T47D (cell line): ENCODE data around the gene DNM1L.
A peak's percentile ranks its signal among the peaks of the same experiment; 100 is the strongest.
"Not testable (repeated sequence)": the region's sequence is repeated elsewhere in the genome, so short reads cannot be mapped to it uniquely, and the experiment has no call there.

Source experiments
- DNase-seq, 2 experiments: peaks; one replicate each; pipeline versions ENCODE4 v3.0.0 to v3.0.0-alpha.2; 2011 to 2012; ENCODE audit warnings: low read depth in 1 of 2, low spot score in 1 of 2
- JUND ChIP-seq: IDR thresholded peaks from 2 replicates; pipeline ENCODE4 v1.6.1; 2012; ENCODE audit warnings: low read depth
- in situ Hi-C: cut with HindIII; loops from 2 replicates; pipeline ENCODE4 v1.10.0; 2016; ENCODE audit warnings: low sequenced_read_pairs, low pct_unique_long_range_greater_than_20kb

Gene DNM1L

DNA sequence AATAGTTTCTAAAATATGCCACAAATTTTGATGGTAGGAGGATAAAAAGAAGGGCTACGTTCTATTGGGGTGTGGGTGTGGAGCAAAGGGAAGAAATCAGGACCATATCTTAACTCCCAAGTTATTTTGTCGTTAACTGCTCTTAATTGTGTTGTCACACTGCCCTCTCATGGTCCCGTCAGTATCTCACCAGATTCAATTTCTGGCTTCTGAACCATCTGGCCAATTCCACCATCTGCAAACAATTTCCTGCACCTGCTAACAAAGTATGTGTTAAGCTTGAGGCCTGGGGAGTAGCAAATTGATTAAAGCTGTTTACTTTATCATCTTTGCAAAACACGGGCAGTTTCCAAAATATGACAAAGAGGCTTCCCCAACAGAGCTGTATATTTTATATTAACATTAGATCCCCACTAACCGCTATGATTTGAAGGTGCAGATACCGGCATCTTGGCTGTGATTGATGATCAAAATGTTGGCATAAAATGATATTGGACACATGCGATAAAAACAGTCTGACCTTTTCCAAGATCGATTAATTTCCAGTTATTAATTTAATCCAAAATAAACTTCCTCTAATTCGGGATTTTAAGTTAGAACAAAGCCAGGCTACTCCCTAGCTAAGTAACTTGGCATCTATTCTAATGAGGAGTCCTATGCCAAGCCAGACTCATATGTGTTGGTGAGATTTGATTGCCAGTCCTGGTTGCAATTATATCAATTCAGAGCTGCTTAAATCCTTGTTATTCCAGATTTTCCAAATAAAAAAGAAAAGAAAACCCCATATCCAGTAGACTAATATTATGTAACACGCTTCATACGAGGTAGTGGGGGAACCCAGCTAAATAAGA is 6.9 kb upstream of the DNM1L start:
- DNase-seq = peak; percentile 58 to 80
- TF ChIP-seq JUND = no peak
- in situ Hi-C loops = no loop called here

DNA sequence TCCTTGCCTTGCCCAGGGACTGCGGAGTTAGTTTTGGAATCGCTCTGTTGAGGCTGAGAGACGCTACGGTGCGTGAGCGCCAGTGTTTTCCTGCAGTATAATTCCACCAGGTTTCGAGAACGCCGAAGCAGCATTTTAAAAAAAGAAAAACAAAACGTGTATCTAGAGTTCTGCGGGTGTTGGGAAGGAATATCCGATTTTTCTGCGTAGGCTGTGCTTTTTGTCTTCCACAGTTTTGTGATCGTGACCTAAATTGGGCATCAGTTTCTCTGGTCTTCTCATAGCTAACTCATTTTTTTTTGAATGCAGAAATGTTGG is 778 bp downstream of the DNM1L start:
- in situ Hi-C loops = no loop called here
- no peak for DNase-seq
- TF ChIP-seq JUND = no peak

DNA sequence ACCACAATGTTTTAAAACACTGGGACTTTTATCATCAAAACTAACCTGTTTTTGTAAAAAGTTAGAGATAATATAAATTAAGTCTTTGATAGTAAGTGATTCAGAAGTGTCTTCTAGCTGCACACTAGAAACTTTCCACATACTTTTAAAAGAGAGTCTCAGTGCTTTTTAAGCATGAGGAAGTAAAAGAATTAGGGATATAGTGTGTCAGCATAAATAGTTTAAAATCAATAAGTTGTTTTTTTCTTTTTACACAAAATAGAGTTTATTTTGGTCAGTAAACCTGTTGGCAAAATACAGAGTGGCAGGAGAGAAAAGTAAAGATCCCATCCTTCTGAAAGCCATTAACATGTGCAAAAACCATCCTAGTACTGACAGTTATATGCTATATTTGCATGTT is 1.7 kb downstream of the DNM1L start:
- no peak for TF ChIP-seq JUND
- DNase-seq = no peak
- in situ Hi-C loops = no loop called here

DNA sequence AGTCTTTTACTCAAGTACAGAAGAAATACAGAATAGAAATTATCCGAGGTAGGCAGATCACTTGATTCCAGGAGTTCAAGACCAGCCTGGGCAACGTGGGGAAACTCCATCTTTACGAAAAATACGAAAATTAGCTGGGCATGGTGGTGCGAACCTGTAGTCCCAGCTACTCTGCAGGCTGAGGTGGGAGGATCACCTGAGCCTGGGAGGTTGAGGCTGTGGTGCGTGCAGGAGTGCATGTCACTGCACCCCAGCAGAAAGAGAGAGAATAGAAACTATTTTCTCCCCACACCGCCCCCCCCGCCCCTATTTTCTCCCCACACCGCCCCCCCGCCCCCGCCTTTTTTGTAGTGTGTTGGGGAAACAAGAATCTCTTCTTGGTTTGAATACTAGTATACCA is 2.2 kb downstream of the DNM1L start:
- in situ Hi-C loops = no loop called here
- no peak for DNase-seq
- TF ChIP-seq JUND = no peak

DNA sequence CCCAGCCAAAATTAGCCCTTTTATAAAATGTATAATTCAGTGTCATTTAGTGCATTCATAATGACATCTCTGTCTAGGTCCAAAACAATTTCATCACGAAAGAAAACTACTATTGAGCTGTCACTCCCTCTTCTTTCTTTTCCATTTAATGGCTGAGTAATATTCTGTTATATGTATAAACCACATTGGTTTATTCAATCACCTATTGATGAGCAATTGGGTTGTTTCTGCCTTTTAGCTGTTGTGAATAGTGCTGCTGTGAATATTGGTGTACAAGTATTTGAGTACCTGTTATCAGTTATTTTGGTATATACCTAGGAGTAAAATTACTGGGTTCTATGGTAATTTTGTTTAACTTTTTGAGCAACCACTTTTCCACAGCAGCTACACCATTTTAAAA is 7.2 kb downstream of the DNM1L start:
- in situ Hi-C loops = no loop called here
- no peak for DNase-seq
- TF ChIP-seq JUND = no peak

DNA sequence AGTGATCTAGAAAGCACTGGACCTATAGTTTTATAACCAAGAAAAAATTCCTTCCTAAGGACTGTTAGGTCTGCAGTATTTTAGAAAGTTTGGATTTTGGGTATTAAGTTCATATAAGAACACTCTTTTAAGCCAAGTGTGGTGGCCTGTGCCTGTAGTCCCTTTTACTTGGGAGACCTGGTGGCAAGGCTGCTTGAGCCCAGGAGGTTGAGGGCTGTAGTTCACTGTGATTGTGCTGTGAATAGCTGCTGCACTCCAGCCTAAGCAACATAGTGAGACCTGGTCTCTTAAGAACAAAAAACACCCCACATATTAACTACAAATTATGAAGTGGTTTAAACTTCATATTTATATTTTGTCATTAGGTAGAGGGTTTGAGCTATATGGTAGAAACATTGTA is 9.7 kb downstream of the DNM1L start:
- no peak for DNase-seq
- in situ Hi-C loops = no loop called here
- no peak for TF ChIP-seq JUND

DNA sequence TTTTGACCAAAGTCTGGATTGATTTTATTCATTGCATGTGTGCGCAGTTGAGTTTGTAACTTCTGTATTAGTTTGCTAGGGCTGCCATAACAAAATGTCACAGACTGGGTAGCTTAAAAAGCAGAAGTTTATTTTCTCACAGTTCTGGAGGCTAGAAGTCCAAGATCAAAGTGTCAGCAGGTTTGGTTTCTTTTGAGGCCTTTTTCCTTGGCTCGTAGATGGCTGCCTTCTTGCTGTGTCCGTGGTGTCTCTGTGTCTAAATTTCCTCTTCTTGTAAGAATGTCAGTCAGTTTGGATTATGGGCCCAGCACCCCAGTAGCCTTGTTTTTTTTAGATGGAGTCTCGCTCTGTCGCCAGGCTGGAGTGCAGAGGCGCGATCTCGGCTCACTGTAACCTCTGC is 11.8 kb downstream of the DNM1L start:
- no peak for DNase-seq
- in situ Hi-C loops = no loop called here
- TF ChIP-seq JUND = no peak

DNA sequence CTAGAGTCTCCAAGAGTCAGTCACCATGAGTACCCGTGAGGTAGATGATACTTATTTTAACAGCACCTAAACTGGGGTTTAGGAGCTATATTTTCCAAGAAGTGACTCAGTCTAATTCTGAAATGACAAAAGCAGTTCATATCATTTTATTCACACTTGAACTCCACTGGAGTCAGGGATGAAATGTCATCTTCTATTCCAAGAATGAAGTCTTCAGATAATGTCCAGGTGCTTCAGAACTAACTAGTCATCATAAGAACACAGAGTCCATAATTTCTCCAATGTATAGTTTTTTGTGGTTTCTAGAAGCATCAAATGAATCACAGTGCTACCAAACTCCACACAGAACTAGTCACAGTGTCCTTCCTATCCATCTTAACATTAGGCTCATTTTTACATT is 13.3 kb downstream of the DNM1L start:
- no peak for DNase-seq
- in situ Hi-C loops = no loop called here
- TF ChIP-seq JUND = no peak

DNA sequence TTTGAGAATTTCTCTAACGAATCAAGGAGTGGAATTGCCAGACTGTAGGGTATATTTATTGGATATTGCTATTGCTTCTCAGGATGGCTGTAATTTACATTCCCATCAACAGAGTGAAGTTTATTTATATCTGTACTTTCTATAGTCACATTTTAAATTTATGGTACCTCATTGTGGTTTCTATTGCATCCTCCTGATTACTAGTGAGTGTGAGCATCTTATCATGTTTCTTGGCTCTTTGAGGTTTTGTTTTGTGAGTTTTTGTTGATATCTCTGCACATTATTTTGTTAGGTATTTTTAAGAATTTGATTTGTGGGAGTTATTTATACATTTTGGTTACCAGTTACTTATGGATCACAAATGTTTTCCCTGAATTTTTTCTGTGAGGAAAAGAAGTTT is 13.9 kb downstream of the DNM1L start:
- in situ Hi-C loops = no loop called here
- no peak for DNase-seq
- no peak for TF ChIP-seq JUND

DNA sequence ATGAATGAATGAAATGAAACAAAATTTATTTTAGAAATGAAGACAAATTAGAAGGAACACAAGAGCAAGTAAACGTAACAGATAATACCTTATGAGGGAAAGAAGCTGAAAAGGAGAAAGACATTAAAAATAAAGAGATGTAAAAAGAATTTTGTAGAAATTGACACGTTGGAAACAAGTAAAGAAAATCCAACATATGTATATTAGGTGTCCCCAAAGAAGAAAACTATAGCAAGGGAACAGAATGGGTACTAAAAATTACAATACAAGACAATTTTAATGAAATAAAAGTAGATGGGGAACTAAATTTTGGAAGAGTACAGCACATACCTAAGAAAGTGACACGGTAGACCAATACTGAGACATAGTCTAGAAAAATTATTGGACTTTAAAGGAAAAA is 16.7 kb downstream of the DNM1L start:
- in situ Hi-C loops = no loop called here
- DNase-seq = no peak
- TF ChIP-seq JUND = no peak

DNA sequence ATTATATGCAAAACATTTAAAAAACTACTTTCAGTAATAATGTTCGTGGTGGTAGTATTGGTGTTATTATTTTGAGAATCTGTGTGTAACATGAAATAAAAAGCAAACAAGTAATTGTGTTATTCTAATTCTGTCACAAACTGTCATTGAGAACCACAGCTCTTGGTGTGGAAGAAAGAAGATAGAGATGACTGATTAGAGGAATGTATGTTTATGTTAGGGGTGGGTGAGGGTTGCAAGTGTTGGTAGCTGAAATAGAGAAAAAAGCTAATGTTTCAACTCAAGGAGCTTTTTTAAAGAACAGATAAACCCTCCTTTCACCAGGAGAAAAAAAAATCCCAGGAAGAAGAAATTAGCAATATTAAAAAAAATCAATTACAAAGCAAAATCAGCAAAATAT is 18.3 kb downstream of the DNM1L start:
- TF ChIP-seq JUND = no peak
- DNase-seq = no peak
- in situ Hi-C loops = no loop called here

DNA sequence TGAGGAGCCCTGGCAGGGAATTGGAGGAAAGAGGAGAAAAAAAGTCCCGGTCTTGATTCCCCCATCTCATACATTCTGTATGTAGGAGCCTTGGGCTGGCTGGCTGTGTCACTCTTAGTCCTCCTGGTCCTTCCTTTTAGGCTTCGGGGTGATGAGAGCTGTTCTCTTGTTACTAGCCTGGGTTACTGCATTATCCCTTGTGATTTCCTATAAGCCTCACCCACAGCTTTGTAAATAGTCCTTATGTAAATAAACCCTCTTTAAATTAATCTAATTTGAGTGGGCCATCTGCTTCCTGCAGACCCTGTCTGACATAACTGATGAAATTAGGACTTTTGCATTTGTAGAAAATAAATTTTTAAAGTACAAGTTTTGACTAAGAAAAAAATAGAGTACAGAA is 19.2 kb downstream of the DNM1L start:
- DNase-seq = no peak
- no peak for TF ChIP-seq JUND
- in situ Hi-C loops = no loop called here

DNA sequence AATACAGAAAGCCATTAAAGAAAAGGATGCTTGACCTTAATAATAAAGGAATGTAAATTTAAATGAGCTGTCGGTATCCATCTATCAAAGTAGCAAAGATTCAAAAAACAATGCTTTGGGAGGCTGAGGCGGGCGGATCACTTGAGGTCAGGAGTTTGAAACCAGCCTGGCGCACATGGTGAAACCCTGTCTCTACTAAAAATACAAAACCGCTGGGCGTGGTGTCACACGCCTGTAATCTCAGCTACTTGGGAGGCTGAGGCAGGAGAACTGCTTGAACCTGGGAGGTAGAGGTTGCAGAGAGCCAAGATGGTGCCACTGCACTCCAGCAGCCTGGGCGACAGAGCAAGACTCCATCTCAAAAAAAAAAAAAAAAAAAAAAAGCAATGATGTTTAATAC is 20.3 kb downstream of the DNM1L start:
- in situ Hi-C loops, DNase-seq: not testable (repeated sequence)

DNA sequence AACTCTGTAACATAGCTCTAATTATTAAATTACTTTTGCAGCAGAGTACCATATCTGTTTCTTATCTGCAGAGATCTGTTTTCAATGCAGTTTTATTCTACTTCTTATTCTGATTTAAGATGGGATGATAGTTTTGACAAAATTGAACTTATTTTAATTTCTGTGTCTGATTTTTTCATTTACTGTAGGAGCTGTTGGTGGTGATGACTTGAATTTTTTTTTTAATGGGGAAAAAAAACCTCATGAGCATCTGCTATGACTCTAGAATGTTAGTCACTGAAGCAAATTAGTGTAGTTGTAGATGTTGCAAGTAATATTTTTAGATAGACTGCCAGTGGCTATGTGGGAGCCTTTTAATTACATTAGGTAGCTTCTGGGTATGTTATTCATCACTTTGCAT is 23.4 kb downstream of the DNM1L start:
- DNase-seq = no peak
- in situ Hi-C loops = no loop called here
- TF ChIP-seq JUND = no peak
